Endothelial cell (in vitro differentiated cells): ENCODE results near the gene GP1BB. TPM values are rescaled to one million over a fixed set of nuclear protein-coding genes. Genes with fewer than 3 reads are reported as not detected.

Source experiments
- DNase-seq: peaks from one replicate; pipeline ENCODE4 v3.0.0; 2021; ENCODE audit warnings: low spot score
- H3K27ac Mint-ChIP-seq: one replicate; pipeline ENCODE4 v1.8.0; 2021; ENCODE audit warnings: mixed read lengths, inconsistent platforms; ENCODE audit not compliant: unreplicated experiment
- H3K27me3 Mint-ChIP-seq: one replicate; pipeline ENCODE4 v1.8.0; 2021; ENCODE audit warnings: mild to moderate bottlenecking, moderate library complexity, mixed read lengths, inconsistent platforms; ENCODE audit not compliant: unreplicated experiment
- H3K36me3 Mint-ChIP-seq: one replicate; pipeline ENCODE4 v1.8.0; 2021; ENCODE audit warnings: mild to moderate bottlenecking, low read depth, mixed read lengths, inconsistent platforms; ENCODE audit not compliant: unreplicated experiment
- H3K4me1 Mint-ChIP-seq: one replicate; pipeline ENCODE4 v1.8.0; 2021; ENCODE audit warnings: mild to moderate bottlenecking, mixed read lengths, inconsistent platforms; ENCODE audit not compliant: unreplicated experiment
- H3K4me3 Mint-ChIP-seq: one replicate; pipeline ENCODE4 v1.8.0; 2021; ENCODE audit warnings: mild to moderate bottlenecking, mixed read lengths, inconsistent platforms; ENCODE audit not compliant: unreplicated experiment
- H3K9me3 Mint-ChIP-seq: one replicate; pipeline ENCODE4 v1.8.0; 2021; ENCODE audit warnings: mixed read lengths, inconsistent platforms; ENCODE audit not compliant: unreplicated experiment
- CTCF ChIP-seq: fragments of 200-600 bp; sonication (generic); IDR thresholded peaks from one replicate; pipeline ENCODE4 v1.5.0; 2021; ENCODE audit warnings: antibody characterized with exemption; ENCODE audit not compliant: unreplicated experiment
- total RNA-seq: library from RNA; stranded (reverse); fragmentation: NEBNext Ultra II Directional; extraction: Animal tissue kit (Norgen Biotek cat#: 25700); gene quantifications from one replicate; pipeline ENCODE4 v1.2.1, GENCODE V29; 2021; ENCODE audit not compliant: unreplicated experiment

Gene GP1BB
- total RNA-seq, 1 donor from 2014 or later = not detected

- TF ChIP-seq CTCF = no peak
- DNase-seq = no peak
- Mint-ChIP-seq H3K9me3 (peaks cover 3% of the 10 kb centered on the region), H3K4me3 (no peak overlapping the region), H3K4me1 (no peaks in the 10 kb centered on the region), H3K36me3 (no peaks in the 10 kb centered on the region), H3K27ac (no peak overlapping the region), H3K27me3 (no peaks in the 10 kb centered on the region)
Observed at GRCh38 chr22:19678949-19679521, 44.3 kb upstream of the GP1BB start.

GRCh38 chr22:19679522-19680101 lies 43.7 kb upstream of the GP1BB start:
- H3K9me3 Mint-ChIP-seq = peaks cover 3% of the 10 kb centered on the region
- peak; percentile 93 for TF ChIP-seq CTCF
- peak; percentile 69 for DNase-seq
- no peak overlapping the region for H3K27ac Mint-ChIP-seq
- no peaks in the 10 kb centered on the region for H3K27me3 Mint-ChIP-seq
- H3K4me1 Mint-ChIP-seq = no peaks in the 10 kb centered on the region
- H3K4me3 Mint-ChIP-seq = no peak overlapping the region
- H3K36me3 Mint-ChIP-seq = no peaks in the 10 kb centered on the region

- Mint-ChIP-seq H3K36me3 (no peaks in the 10 kb centered on the region), H3K27me3 (no peaks in the 10 kb centered on the region), H3K9me3 (peaks cover 3% of the 10 kb centered on the region), H3K27ac (no peak overlapping the region), H3K4me3 (no peak overlapping the region), H3K4me1 (no peaks in the 10 kb centered on the region)
- DNase-seq = no peak
- no peak for TF ChIP-seq CTCF
Observed at GRCh38 chr22:19680287-19680881, 43.0 kb upstream of the GP1BB start.

GRCh38 chr22:19680911-19681862 lies 42.2 kb upstream of the GP1BB start:
- Mint-ChIP-seq H3K36me3 (no peaks in the 10 kb centered on the region), H3K27me3 (peaks cover 2% of the 10 kb centered on the region), H3K4me3 (no peak overlapping the region), H3K9me3 (peaks cover 3% of the 10 kb centered on the region), H3K27ac (no peak overlapping the region), H3K4me1 (no peaks in the 10 kb centered on the region)
- no peak for TF ChIP-seq CTCF
- DNase-seq = no peak
